Measurements from ENCODE around the gene RBM15. TPM values are rescaled to one million over a fixed set of nuclear protein-coding genes. Genes with fewer than 3 reads are reported as not detected.

RBM15 gene
- total RNA-seq, 2 donors from 2014 or later = 16.5 to 17.0 TPM

- no peak overlapping the region for H3K27ac ChIP-seq
- no peak overlapping the region for H3K4me3 ChIP-seq
- H3K9me3 ChIP-seq = no peaks in the 10 kb centered on the region
- no peaks in the 10 kb centered on the region for H3K27me3 ChIP-seq
- TF ChIP-seq, protein P1, sequence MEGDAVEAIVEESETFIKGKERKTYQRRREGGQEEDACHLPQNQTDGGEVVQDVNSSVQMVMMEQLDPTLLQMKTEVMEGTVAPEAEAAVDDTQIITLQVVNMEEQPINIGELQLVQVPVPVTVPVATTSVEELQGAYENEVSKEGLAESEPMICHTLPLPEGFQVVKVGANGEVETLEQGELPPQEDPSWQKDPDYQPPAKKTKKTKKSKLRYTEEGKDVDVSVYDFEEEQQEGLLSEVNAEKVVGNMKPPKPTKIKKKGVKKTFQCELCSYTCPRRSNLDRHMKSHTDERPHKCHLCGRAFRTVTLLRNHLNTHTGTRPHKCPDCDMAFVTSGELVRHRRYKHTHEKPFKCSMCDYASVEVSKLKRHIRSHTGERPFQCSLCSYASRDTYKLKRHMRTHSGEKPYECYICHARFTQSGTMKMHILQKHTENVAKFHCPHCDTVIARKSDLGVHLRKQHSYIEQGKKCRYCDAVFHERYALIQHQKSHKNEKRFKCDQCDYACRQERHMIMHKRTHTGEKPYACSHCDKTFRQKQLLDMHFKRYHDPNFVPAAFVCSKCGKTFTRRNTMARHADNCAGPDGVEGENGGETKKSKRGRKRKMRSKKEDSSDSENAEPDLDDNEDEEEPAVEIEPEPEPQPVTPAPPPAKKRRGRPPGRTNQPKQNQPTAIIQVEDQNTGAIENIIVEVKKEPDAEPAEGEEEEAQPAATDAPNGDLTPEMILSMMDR (IDR thresholded peaks at IDR 0.05) = no peak
- peaks cover 0 to 82% of the 10 kb centered on the region in 2 donors for H3K4me1 ChIP-seq
- peaks cover 21% of the 10 kb centered on the region for H3K36me3 ChIP-seq
- no peak for DNase-seq (ENCODE audit: low spot score)
Measured at GRCh38 chr1:110347182-110347893, 8.2 kb downstream of the RBM15 start.

- TF ChIP-seq, protein P1 (IDR thresholded peaks at IDR 0.05) = no peak
- H3K27me3 ChIP-seq = no peaks in the 10 kb centered on the region
- H3K36me3 ChIP-seq = peaks cover 14% of the 10 kb centered on the region
- H3K4me1 ChIP-seq = peaks cover 0 to 75% of the 10 kb centered on the region in 2 donors
- no peaks in the 10 kb centered on the region for H3K9me3 ChIP-seq
- no peak for DNase-seq (ENCODE audit: low spot score)
- H3K4me3 ChIP-seq = no peak overlapping the region
- H3K27ac ChIP-seq = no peak overlapping the region
Measured at GRCh38 chr1:110348050-110348449, 8.9 kb downstream of the RBM15 start.

GRCh38 chr1:110348771-110349170, 9.6 kb downstream of the RBM15 start:
- no peaks in the 10 kb centered on the region for H3K27me3 ChIP-seq
- TF ChIP-seq, protein P1 (IDR thresholded peaks at IDR 0.05) = no peak
- DNase-seq (ENCODE audit: low spot score) = no peak
- no peak overlapping the region for H3K4me3 ChIP-seq
- no peak overlapping the region for H3K27ac ChIP-seq
- no peaks in the 10 kb centered on the region for H3K9me3 ChIP-seq
- H3K36me3 ChIP-seq = peaks cover 14% of the 10 kb centered on the region
- peaks cover 0 to 68% of the 10 kb centered on the region in 2 donors for H3K4me1 ChIP-seq

- no peaks in the 10 kb centered on the region for H3K27me3 ChIP-seq
- TF ChIP-seq, protein P1 (IDR thresholded peaks at IDR 0.05) = no peak
- no peak for DNase-seq (ENCODE audit: low spot score)
- no peak overlapping the region for H3K4me3 ChIP-seq
- no peaks in the 10 kb centered on the region for H3K9me3 ChIP-seq
- H3K4me1 ChIP-seq = peaks cover 0 to 57% of the 10 kb centered on the region in 2 donors
- peaks cover 14% of the 10 kb centered on the region for H3K36me3 ChIP-seq
- H3K27ac ChIP-seq = no peak overlapping the region
Measured at GRCh38 chr1:110350360-110350759, 11.2 kb downstream of the RBM15 start.

- Histone ChIP-seq H3K9me3 (no peaks in the 10 kb centered on the region), H3K4me3 (no peak overlapping the region), H3K4me1 (peaks cover 0 to 16% of the 10 kb centered on the region in 2 donors), H3K27ac (no peak overlapping the region), H3K27me3 (no peaks in the 10 kb centered on the region), H3K36me3 (no peaks in the 10 kb centered on the region)
- TF ChIP-seq, protein P1 (IDR thresholded peaks at IDR 0.05) = no peak
- DNase-seq (ENCODE audit: low spot score) = no peak
Measured at GRCh38 chr1:110355321-110355720, 16.1 kb downstream of the RBM15 start.

DNA sequence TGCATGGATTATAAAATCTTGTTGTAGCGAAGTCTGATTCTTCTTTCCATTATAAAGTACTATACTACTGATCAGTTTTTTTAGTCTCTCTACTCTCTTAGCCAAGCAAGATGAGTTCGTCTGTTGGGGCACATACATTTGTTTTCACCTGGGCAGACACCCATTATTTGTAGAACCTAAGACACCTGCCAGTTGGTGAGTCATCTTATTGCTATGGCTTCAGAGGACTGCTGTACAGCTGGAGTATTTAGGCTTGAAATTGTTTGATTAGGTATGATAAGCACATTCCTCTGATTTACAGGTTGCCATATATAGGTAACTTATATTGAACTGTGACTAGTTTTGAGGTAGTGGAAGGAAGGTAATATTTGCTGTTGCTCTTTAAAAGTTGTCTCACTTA, 17.2 kb downstream of the RBM15 start:
- TF ChIP-seq, protein P1 (IDR thresholded peaks at IDR 0.05) = no peak
- DNase-seq (ENCODE audit: low spot score) = no peak
- Histone ChIP-seq H3K27ac (no peak overlapping the region), H3K9me3 (no peaks in the 10 kb centered on the region), H3K4me1 (peaks cover 0 to 6% of the 10 kb centered on the region in 2 donors), H3K4me3 (no peak overlapping the region), H3K36me3 (no peaks in the 10 kb centered on the region), H3K27me3 (no peaks in the 10 kb centered on the region)

Data from right atrium auricular region (tissue), 2 donors.